Esophagus muscularis mucosa (tissue), 4 donors: Measurements from ENCODE around the gene MGAT4A.

Source experiments
- EP300 ChIP-seq: sonication (generic); formaldehyde crosslinking; IDR thresholded peaks from one replicate; pipeline ENCODE4 v1.6.1; 2017; ENCODE audit warnings: antibody characterized with exemption
- POLR2AphosphoS5 ChIP-seq, 2 donors: sonication (generic); formaldehyde crosslinking; IDR thresholded peaks; one replicate each; pipeline ENCODE4 v1.6.1; 2017; ENCODE audit warnings: antibody characterized with exemption in 2 of 2
- TF ChIP-seq, protein P1 (sequence below), 3 experiments: fragments of 200-600 bp in 2 of 3; fragments of 450-650 bp in 1 of 3; sonication (generic) in 2 of 3; IDR thresholded peaks; one replicate each; pipeline ENCODE4 v1.5.1; 2017 to 2019; ENCODE audit warnings: antibody characterized with exemption in 3 of 3, mild to moderate bottlenecking in 2 of 3, moderate library complexity in 1 of 3

GRCh38 chr2:98759338-98759737 lies 28.4 kb upstream of the MGAT4A start:
- TF ChIP-seq, protein P1, sequence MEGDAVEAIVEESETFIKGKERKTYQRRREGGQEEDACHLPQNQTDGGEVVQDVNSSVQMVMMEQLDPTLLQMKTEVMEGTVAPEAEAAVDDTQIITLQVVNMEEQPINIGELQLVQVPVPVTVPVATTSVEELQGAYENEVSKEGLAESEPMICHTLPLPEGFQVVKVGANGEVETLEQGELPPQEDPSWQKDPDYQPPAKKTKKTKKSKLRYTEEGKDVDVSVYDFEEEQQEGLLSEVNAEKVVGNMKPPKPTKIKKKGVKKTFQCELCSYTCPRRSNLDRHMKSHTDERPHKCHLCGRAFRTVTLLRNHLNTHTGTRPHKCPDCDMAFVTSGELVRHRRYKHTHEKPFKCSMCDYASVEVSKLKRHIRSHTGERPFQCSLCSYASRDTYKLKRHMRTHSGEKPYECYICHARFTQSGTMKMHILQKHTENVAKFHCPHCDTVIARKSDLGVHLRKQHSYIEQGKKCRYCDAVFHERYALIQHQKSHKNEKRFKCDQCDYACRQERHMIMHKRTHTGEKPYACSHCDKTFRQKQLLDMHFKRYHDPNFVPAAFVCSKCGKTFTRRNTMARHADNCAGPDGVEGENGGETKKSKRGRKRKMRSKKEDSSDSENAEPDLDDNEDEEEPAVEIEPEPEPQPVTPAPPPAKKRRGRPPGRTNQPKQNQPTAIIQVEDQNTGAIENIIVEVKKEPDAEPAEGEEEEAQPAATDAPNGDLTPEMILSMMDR (IDR thresholded peaks at IDR 0.05) = no peak
- TF ChIP-seq POLR2AphosphoS5 (IDR thresholded peaks at IDR 0.05) (no peak), EP300 (no peak)
